ENCODE results near the gene GPR65. TPM values are rescaled to one million over a fixed set of nuclear protein-coding genes. Genes with fewer than 3 reads are reported as not detected.

The GPR65 gene
- total RNA-seq, 2 experiments from 2014 or later: 6.1 to 8.2 TPM

DNA sequence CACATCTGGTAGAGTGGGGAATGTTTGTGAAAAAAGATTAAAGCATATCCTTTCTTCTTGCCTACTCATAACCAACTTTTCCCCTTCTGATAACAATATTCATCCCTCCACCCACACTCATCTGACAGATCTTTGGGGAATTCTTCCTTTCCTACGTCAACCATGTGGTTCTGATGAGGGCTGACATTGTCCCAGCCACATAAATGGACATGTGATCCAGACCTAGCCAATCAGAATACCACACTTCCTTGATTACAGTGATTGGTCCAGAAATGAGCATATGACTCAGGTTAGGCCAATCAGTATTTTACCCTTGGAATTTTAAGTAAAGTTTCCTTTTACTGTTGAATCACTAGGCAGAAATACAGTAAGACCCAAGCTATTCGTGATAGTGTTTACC lies 58.9 kb downstream of the GPR65 start:
- BruUV-seq (replicated peaks): no TSS peak
- no peaks in the 10 kb centered on the region for H3K9me2 ChIP-seq (ENCODE audit: insufficient read depth, low read length)
- TF ChIP-seq EZH2phosphoT487 (IDR thresholded peaks at IDR 0.05; ENCODE audit: borderline replicate concordance, low read depth, low read length): no peak
- no peak for TF ChIP-seq CTCF (conservative IDR thresholded peaks at IDR 0.05; ENCODE audit: low read length)
- ChIA-PET POLR2A (interaction anchor here (0.6 kb wide), 1 partner anchor 13 kb away, joined by 3 read pairs; no protein-coding TSS in a partner anchor), CTCF (ENCODE audit: unreplicated experiment) (no interaction called here)
- H3K27ac ChIP-seq (ENCODE audit: low read depth, low read length, poor library complexity, severe bottlenecking): no peak overlapping the region
- H3K4me1 ChIP-seq (ENCODE audit: insufficient read depth, low read length, poor library complexity, severe bottlenecking): no peaks in the 10 kb centered on the region
- no peaks in the 10 kb centered on the region for H3K79me2 ChIP-seq (ENCODE audit: insufficient read depth, low read depth, low read length)
- H4K20me1 ChIP-seq (ENCODE audit: insufficient read depth, low read length): no peaks in the 10 kb centered on the region
- H3K4me3 ChIP-seq (ENCODE audit: low read depth, low read length, poor library complexity, severe bottlenecking): no peak overlapping the region
- DNase-seq (ENCODE audit: low spot score): no peak
- intact Hi-C loops (cut with micrococcal nuclease; ENCODE audit: unreplicated experiment): no loop called here
- H3K36me3 ChIP-seq (ENCODE audit: insufficient read depth, low read length): no peaks in the 10 kb centered on the region
- no peak overlapping the region for H3K4me2 ChIP-seq (ENCODE audit: low read length)
- H2AFZ ChIP-seq (ENCODE audit: low read length): peak overlapping the region; percentile 26; the same call in 1 of the 2 replicates
- 0 out of 2 replicates have a peak, but pooled peaks cover under 1% of the 10 kb centered on the region for H3K9me3 ChIP-seq (ENCODE audit: low read length)

Small RNA genes lying within 50 kb of the gene (small RNA-seq; reads per million reads assigned to genes)
- not detected for gene RNU6-835P

Other genes with a start within 250 kb of the GPR65 start
- 4.4 and 7.5 TPM in 2 replicates for gene GALC, start 12.0 kb upstream of the GPR65 start, total RNA-seq (2014; rRNA removed; shearing (Covaris generic))
- gene GALC, start 12.0 kb upstream of the GPR65 start, total RNA-seq (2022): 18.0 and 21.3 TPM in 2 replicates